Peyer's patch (tissue), 4 donors: ENCODE measurements around the gene FGA.

Experiments used
- CTCF ChIP-seq, 6 experiments: fragments of 450-650 bp in 4 of 6; fragments of 200-600 bp in 2 of 6; sonication (generic) in 1 of 6; IDR thresholded peaks; one replicate each; pipeline ENCODE4 v1.5.1; 2017 to 2019; ENCODE audit warnings: antibody characterized with exemption in 6 of 6, mild to moderate bottlenecking in 3 of 6, moderate library complexity in 1 of 6
- POLR2A ChIP-seq, 2 donors: fragments of 450-650 bp; IDR thresholded peaks; one replicate each; pipeline ENCODE4 v1.5.1; 2017; ENCODE audit warnings: antibody characterized with exemption in 2 of 2, mild to moderate bottlenecking in 2 of 2, moderate library complexity in 2 of 2

- TF ChIP-seq CTCF (IDR thresholded peaks at IDR 0.05) = no peak
- TF ChIP-seq POLR2A (IDR thresholded peaks at IDR 0.05) = no peak
Observed at GRCh38 chr4:154616731-154617130, 26.2 kb upstream of the FGA start.
